Liver (tissue), 9 donors: ENCODE results near the gene LYRM4. TPM values are rescaled to one million over a fixed set of nuclear protein-coding genes. Genes with fewer than 3 reads are reported as not detected.

ENCODE experiments used
- DNase-seq: peaks from one replicate; pipeline ENCODE4 v3.0.0-alpha.2; 2017; ENCODE audit warnings: low spot score
- H3K27ac ChIP-seq, 2 donors: one replicate each; pipeline ENCODE4 v1.7.0; 2013; ENCODE audit warnings: inconsistent platforms in 2 of 2, low read length in 2 of 2, control low read depth in 1 of 2, low read depth in 1 of 2, mild to moderate bottlenecking in 1 of 2
- H3K27me3 ChIP-seq, 4 donors: one replicate each; pipeline versions ENCODE4 v1.6.1 to v1.7.0; 2013; ENCODE audit warnings: low read length in 3 of 4, inconsistent platforms in 1 of 4, mild to moderate bottlenecking in 1 of 4, moderate library complexity in 1 of 4; ENCODE audit not compliant: control insufficient read depth in 4 of 4, insufficient read depth in 4 of 4
- H3K36me3 ChIP-seq, 4 donors: one replicate each; pipeline versions ENCODE4 v1.6.1 to v1.7.0; 2013; ENCODE audit warnings: low read length in 3 of 4, mild to moderate bottlenecking in 3 of 4, low read depth in 1 of 4, moderate library complexity in 1 of 4; ENCODE audit not compliant: control insufficient read depth in 4 of 4, insufficient read depth in 3 of 4
- H3K4me1 ChIP-seq, 4 donors: one replicate each; pipeline versions ENCODE4 v1.6.1 to v1.7.0; 2013; ENCODE audit warnings: low read length in 3 of 4, mild to moderate bottlenecking in 3 of 4, moderate library complexity in 1 of 4; ENCODE audit not compliant: control insufficient read depth in 4 of 4, insufficient read depth in 4 of 4
- H3K4me3 ChIP-seq, 3 donors: one replicate each; pipeline versions ENCODE4 v1.6.1 to v1.7.0; 2013; ENCODE audit warnings: low read length in 3 of 3, control low read depth in 1 of 3, low read depth in 1 of 3, mild to moderate bottlenecking in 1 of 3
- H3K9ac ChIP-seq, 2 donors: one replicate each; pipeline ENCODE4 v1.7.0; 2013; ENCODE audit warnings: low read length in 2 of 2, mild to moderate bottlenecking in 2 of 2, moderate library complexity in 2 of 2, control low read depth in 1 of 2, low read depth in 1 of 2
- H3K9me3 ChIP-seq, 4 donors: one replicate each; pipeline versions ENCODE4 v1.6.1 to v1.7.0; 2013; ENCODE audit warnings: low read length in 3 of 4; ENCODE audit not compliant: control insufficient read depth in 4 of 4
- EGR1 ChIP-seq, 2 donors: IDR thresholded peaks; 2 replicates each; pipeline ENCODE4 v1.6.1; 2016 to 2018; ENCODE audit warnings: antibody characterized with exemption in 2 of 2, low read depth in 2 of 2
- FOXA1 ChIP-seq: IDR thresholded peaks from 2 replicates; pipeline ENCODE4 v1.6.1; 2016; ENCODE audit warnings: antibody characterized with exemption
- FOXA2 ChIP-seq: IDR thresholded peaks from 2 replicates; pipeline ENCODE4 v1.6.1; 2016; ENCODE audit warnings: antibody characterized with exemption
- GABPA ChIP-seq, 2 donors: IDR thresholded peaks in 1 of 2; conservative IDR thresholded peaks in 1 of 2; 2 replicates each; pipeline ENCODE4 v1.6.1; 2016; ENCODE audit warnings: antibody characterized with exemption in 2 of 2, mild to moderate bottlenecking in 1 of 2, moderate library complexity in 1 of 2
- HNF4A ChIP-seq, 2 donors: conservative IDR thresholded peaks; 2 replicates each; pipeline ENCODE4 v1.6.1; 2016; ENCODE audit warnings: antibody characterized with exemption in 2 of 2, mild to moderate bottlenecking in 2 of 2
- HNF4G ChIP-seq: IDR thresholded peaks from 2 replicates; pipeline ENCODE4 v1.6.1; 2016; ENCODE audit warnings: antibody characterized with exemption
- JUND ChIP-seq, 2 donors: IDR thresholded peaks; 2 replicates each; pipeline ENCODE4 v1.6.1; 2016; ENCODE audit warnings: antibody characterized with exemption in 2 of 2
- NR2F2 ChIP-seq: IDR thresholded peaks from 2 replicates; pipeline ENCODE4 v1.6.1; 2016; ENCODE audit warnings: antibody characterized with exemption
- RAD21 ChIP-seq, 2 donors: IDR thresholded peaks; 2 replicates each; pipeline ENCODE4 v1.6.1; 2016; ENCODE audit warnings: antibody characterized with exemption in 2 of 2, mild to moderate bottlenecking in 2 of 2
- RXRA ChIP-seq, 2 donors: IDR thresholded peaks; 2 replicates each; pipeline ENCODE4 v1.6.1; 2017 to 2018; ENCODE audit warnings: antibody characterized with exemption in 2 of 2, mild to moderate bottlenecking in 1 of 2
- SP1 ChIP-seq: IDR thresholded peaks from 2 replicates; pipeline ENCODE4 v1.6.1; 2018; ENCODE audit warnings: antibody characterized with exemption, mild to moderate bottlenecking
- TAF1 ChIP-seq: conservative IDR thresholded peaks from 2 replicates; pipeline ENCODE4 v1.6.1; 2016; ENCODE audit warnings: antibody characterized with exemption, mild to moderate bottlenecking
- YY1 ChIP-seq: IDR thresholded peaks from 2 replicates; pipeline ENCODE4 v1.6.1; 2016; ENCODE audit warnings: antibody characterized with exemption, mild to moderate bottlenecking
- WGBS: extraction: QIAGEN DNeasy Blood & Tissue Kit; methylation state at CpG from one replicate; pipeline ENCODE4 v1.1.7; 2013; 5-methylcytosine and 5-hydroxymethylcytosine counted together
- polyA plus RNA-seq, 2 donors: library from polyadenylated mRNA; stranded (reverse) in 1 of 2; unstranded in 1 of 2; fragments of 200-250 nt in 1 of 2; fragments of >200 nt in 1 of 2; fragmentation: Nextera tagmentation in 1 of 2; extraction: Ambion mirVana in 1 of 2; gene quantifications; one replicate each; pipeline versions ENCODE4 v1.2.1 to v1.2.3, GENCODE V29; 2013 to 2015
- total RNA-seq, 2 donors: library from RNA; depleted of rRNA; stranded (reverse); fragments of >200 nt; gene quantifications; one replicate each; pipeline ENCODE4 v1.2.3, GENCODE V29; 2014
- TF ChIP-seq, protein P1 (sequence below): IDR thresholded peaks from 2 replicates; pipeline ENCODE4 v1.6.1; 2016; ENCODE audit warnings: antibody characterized with exemption, mild to moderate bottlenecking
- TF ChIP-seq, protein P2 (sequence below): fragments of 150-350 bp; IDR thresholded peaks from 2 replicates; pipeline ENCODE4 v1.5.1; 2017; ENCODE audit warnings: improper control_type of control experiment, low read depth, low read length; ENCODE audit not compliant: missing input control
- TF ChIP-seq, protein P3 (sequence below): IDR thresholded peaks from 2 replicates; pipeline ENCODE4 v1.6.1; 2016; ENCODE audit warnings: antibody characterized with exemption
- TF ChIP-seq, protein P4 (sequence below): IDR thresholded peaks from 2 replicates; pipeline ENCODE4 v1.6.1; 2016; ENCODE audit warnings: antibody characterized with exemption
- TF ChIP-seq, protein P5 (sequence below): IDR thresholded peaks from 2 replicates; pipeline ENCODE4 v1.6.1; 2016; ENCODE audit warnings: antibody characterized with exemption
- donor health status: healthy.
- donor health status: healthy.
- donor health status: healthy.
- donor health status: healthy.
- donor health status: healthy.

The LYRM4 gene
- total and polyA plus RNA-seq, 4 donors = 4.4 to 13.1 (median 6.5) TPM

- Histone ChIP-seq H3K4me3 (no peak overlapping the region), H3K27ac (no peak overlapping the region)
- WGBS = 41% methylated on average over 10 of the region's 10 CpGs
Observed at GRCh38 chr6:5115168-5115567, 145.6 kb downstream of the LYRM4 start.

More at GRCh38 chr6:5115168-5115567, 145.6 kb downstream of the LYRM4 start:
- H3K27me3 ChIP-seq = no peaks in the 10 kb centered on the region
- peak overlapping the region in 1 of 2 donors; percentile 10 for H3K9ac ChIP-seq
- H3K36me3 ChIP-seq = no peaks in the 10 kb centered on the region
- peaks cover 5 to 18% (median 7%) of the 10 kb centered on the region in 4 donors for H3K4me1 ChIP-seq
- peak; percentile 47 for DNase-seq
- H3K9me3 ChIP-seq = no peaks in the 10 kb centered on the region
- TF ChIP-seq, protein P1, sequence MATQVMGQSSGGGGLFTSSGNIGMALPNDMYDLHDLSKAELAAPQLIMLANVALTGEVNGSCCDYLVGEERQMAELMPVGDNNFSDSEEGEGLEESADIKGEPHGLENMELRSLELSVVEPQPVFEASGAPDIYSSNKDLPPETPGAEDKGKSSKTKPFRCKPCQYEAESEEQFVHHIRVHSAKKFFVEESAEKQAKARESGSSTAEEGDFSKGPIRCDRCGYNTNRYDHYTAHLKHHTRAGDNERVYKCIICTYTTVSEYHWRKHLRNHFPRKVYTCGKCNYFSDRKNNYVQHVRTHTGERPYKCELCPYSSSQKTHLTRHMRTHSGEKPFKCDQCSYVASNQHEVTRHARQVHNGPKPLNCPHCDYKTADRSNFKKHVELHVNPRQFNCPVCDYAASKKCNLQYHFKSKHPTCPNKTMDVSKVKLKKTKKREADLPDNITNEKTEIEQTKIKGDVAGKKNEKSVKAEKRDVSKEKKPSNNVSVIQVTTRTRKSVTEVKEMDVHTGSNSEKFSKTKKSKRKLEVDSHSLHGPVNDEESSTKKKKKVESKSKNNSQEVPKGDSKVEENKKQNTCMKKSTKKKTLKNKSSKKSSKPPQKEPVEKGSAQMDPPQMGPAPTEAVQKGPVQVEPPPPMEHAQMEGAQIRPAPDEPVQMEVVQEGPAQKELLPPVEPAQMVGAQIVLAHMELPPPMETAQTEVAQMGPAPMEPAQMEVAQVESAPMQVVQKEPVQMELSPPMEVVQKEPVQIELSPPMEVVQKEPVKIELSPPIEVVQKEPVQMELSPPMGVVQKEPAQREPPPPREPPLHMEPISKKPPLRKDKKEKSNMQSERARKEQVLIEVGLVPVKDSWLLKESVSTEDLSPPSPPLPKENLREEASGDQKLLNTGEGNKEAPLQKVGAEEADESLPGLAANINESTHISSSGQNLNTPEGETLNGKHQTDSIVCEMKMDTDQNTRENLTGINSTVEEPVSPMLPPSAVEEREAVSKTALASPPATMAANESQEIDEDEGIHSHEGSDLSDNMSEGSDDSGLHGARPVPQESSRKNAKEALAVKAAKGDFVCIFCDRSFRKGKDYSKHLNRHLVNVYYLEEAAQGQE = no peak
- TF ChIP-seq HNF4A (conservative IDR thresholded peaks at IDR 0.05) (peak; percentile 30 to 51), RAD21 (IDR thresholded peaks at IDR 0.05) (peak; percentile 83 to 89), RXRA (IDR thresholded peaks at IDR 0.05) (peak; percentile 53 to 70), FOXA2 (peak; percentile 6), GABPA (IDR thresholded peaks at IDR 0.05 in 1 of 2, conservative IDR thresholded peaks at IDR 0.05 in 1 of 2) (no peak), YY1 (peak; percentile 44), JUND (IDR thresholded peaks at IDR 0.05) (no peak), NR2F2 (no peak), SP1 (peak; percentile 82), FOXA1 (no peak), EGR1 (IDR thresholded peaks at IDR 0.05; ENCODE audit: low read depth in 2 of 2) (no peak), HNF4G (no peak), TAF1 (no peak)
- TF ChIP-seq, protein P2, sequence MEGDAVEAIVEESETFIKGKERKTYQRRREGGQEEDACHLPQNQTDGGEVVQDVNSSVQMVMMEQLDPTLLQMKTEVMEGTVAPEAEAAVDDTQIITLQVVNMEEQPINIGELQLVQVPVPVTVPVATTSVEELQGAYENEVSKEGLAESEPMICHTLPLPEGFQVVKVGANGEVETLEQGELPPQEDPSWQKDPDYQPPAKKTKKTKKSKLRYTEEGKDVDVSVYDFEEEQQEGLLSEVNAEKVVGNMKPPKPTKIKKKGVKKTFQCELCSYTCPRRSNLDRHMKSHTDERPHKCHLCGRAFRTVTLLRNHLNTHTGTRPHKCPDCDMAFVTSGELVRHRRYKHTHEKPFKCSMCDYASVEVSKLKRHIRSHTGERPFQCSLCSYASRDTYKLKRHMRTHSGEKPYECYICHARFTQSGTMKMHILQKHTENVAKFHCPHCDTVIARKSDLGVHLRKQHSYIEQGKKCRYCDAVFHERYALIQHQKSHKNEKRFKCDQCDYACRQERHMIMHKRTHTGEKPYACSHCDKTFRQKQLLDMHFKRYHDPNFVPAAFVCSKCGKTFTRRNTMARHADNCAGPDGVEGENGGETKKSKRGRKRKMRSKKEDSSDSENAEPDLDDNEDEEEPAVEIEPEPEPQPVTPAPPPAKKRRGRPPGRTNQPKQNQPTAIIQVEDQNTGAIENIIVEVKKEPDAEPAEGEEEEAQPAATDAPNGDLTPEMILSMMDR = peak; percentile 62
- TF ChIP-seq, protein P3, sequence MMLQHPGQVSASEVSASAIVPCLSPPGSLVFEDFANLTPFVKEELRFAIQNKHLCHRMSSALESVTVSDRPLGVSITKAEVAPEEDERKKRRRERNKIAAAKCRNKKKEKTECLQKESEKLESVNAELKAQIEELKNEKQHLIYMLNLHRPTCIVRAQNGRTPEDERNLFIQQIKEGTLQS = no peak
- TF ChIP-seq, protein P4, sequence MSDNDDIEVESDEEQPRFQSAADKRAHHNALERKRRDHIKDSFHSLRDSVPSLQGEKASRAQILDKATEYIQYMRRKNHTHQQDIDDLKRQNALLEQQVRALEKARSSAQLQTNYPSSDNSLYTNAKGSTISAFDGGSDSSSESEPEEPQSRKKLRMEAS = no peak
- TF ChIP-seq, protein P5, sequence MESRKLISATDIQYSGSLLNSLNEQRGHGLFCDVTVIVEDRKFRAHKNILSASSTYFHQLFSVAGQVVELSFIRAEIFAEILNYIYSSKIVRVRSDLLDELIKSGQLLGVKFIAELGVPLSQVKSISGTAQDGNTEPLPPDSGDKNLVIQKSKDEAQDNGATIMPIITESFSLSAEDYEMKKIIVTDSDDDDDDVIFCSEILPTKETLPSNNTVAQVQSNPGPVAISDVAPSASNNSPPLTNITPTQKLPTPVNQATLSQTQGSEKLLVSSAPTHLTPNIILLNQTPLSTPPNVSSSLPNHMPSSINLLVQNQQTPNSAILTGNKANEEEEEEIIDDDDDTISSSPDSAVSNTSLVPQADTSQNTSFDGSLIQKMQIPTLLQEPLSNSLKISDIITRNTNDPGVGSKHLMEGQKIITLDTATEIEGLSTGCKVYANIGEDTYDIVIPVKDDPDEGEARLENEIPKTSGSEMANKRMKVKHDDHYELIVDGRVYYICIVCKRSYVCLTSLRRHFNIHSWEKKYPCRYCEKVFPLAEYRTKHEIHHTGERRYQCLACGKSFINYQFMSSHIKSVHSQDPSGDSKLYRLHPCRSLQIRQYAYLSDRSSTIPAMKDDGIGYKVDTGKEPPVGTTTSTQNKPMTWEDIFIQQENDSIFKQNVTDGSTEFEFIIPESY = no peak
